GM23248 (cell line): ENCODE measurements around the gene MYO10.

Experiments used
- EZH2 ChIP-seq: fragments of 200-600 bp; sonication (generic); IDR thresholded peaks from 2 replicates; pipeline ENCODE4 v1.6.1; 2018; ENCODE audit warnings: antibody characterized with exemption, mild to moderate bottlenecking; ENCODE audit not compliant: insufficient read depth, poor library complexity, severe bottlenecking
- EZH2phosphoT487 ChIP-seq: fragments of 200-600 bp; sonication (generic); IDR thresholded peaks from 2 replicates; pipeline ENCODE4 v1.6.1; 2018; ENCODE audit warnings: antibody characterized with exemption, moderate library complexity, mild to moderate bottlenecking, low read depth; ENCODE audit not compliant: insufficient read depth

DNA sequence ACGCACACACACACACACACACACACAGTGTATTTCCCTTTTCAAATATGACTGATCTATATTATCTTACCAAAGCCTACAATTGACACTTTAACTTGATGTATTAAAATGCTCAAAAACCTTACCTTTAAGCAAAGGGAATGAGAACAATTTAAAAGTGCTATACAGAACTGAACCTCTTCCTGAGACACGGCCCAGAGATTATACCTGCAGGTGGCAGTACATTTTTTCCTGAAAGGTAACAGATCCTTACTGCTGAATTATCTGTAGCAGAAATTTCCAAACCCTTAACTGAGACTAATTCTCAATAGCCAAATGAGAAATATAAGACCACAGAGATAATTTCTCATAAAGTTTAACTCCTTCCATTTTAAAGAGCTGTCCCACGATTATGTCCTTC lies 91.1 kb downstream of the MYO10 start:
- TF ChIP-seq EZH2phosphoT487 = no peak
- TF ChIP-seq EZH2 = no peak
